Ramos (cell line): Measurements from ENCODE around the gene MATN4.
"Not testable (repeated sequence)": the region's sequence is repeated elsewhere in the genome, so short reads cannot be mapped to it uniquely, and the experiment has no call there.

Source experiments
- in situ Hi-C: fragments of 300-500 bp; cut with MboI; formaldehyde crosslinking; loops from one replicate; pipeline ENCODE4 v1.14.3; 2022; ENCODE audit warnings: low sequenced_read_pairs; ENCODE audit not compliant: unreplicated experiment

Gene MATN4

GRCh38 chr20:45308117-45308778, at the start of gene MATN4:
Gene MATN4, minus strand, starts transcription at chr20:45308299. Its CDS starts 2,717 bp downstream, at chr20:45305582.
- in situ Hi-C loops, result loop anchor here (25.0 kb wide), 1 partner anchor 454 kb away; no protein-coding TSS in a partner anchor

- in situ Hi-C loops, result no loop called here
These were observed 47.3 kb upstream of the MATN4 start for GRCh38 chr20:45355209-45356084.

- in situ Hi-C loops, result no loop called here
These were observed 46.5 kb upstream of the MATN4 start for GRCh38 chr20:45354423-45355208.

GRCh38 chr20:45353746-45354145, 45.6 kb upstream of the MATN4 start:
- in situ Hi-C loops, result no loop called here

- in situ Hi-C loops, result no loop called here
These were observed 44.6 kb upstream of the MATN4 start for GRCh38 chr20:45352729-45353128.

GRCh38 chr20:45350795-45351194, 42.7 kb upstream of the MATN4 start:
- in situ Hi-C loops, result not testable (repeated sequence)

GRCh38 chr20:45350217-45350616, 42.1 kb upstream of the MATN4 start:
- in situ Hi-C loops, result no loop called here

GRCh38 chr20:45347936-45348778, 40.1 kb upstream of the MATN4 start, which contains the start of gene SDC4:
Gene SDC4, minus strand, starts transcription at chr20:45348424. Its CDS starts 40 bp downstream, at chr20:45348384.
- in situ Hi-C loops, result no loop called here

- in situ Hi-C loops, result no loop called here
These were observed 39.3 kb upstream of the MATN4 start for GRCh38 chr20:45347297-45347935.

- in situ Hi-C loops, result no loop called here
These were observed 38.8 kb upstream of the MATN4 start for GRCh38 chr20:45346851-45347250.

GRCh38 chr20:45346291-45346718, 38.2 kb upstream of the MATN4 start:
- in situ Hi-C loops, result no loop called here

GRCh38 chr20:45345104-45345936, 37.2 kb upstream of the MATN4 start:
- in situ Hi-C loops, result no loop called here

GRCh38 chr20:45344168-45344860, 36.2 kb upstream of the MATN4 start:
- in situ Hi-C loops, result no loop called here

- in situ Hi-C loops, result no loop called here
These were observed 35.6 kb upstream of the MATN4 start for GRCh38 chr20:45343532-45344167.

- in situ Hi-C loops, result no loop called here
These were observed 34.9 kb upstream of the MATN4 start for GRCh38 chr20:45342855-45343531.

- in situ Hi-C loops, result no loop called here
These were observed 34.1 kb upstream of the MATN4 start for GRCh38 chr20:45341939-45342854.
